NCI-H2107 treated with DMSO at 0.1 percent for 48 hours (cell line): ENCODE data around the gene MXD1.
A peak's percentile ranks its signal among the peaks of the same experiment; 100 is the strongest.
"Not testable (repeated sequence)": the region's sequence is repeated elsewhere in the genome, so short reads cannot be mapped to it uniquely, and the experiment has no call there.

Experiments used
- DNase-seq: peaks from one replicate; lab custom pipeline; 2025; ENCODE audit not compliant: unreplicated experiment; lab: John Stamatoyannopoulos, UW

Gene MXD1, protein sequence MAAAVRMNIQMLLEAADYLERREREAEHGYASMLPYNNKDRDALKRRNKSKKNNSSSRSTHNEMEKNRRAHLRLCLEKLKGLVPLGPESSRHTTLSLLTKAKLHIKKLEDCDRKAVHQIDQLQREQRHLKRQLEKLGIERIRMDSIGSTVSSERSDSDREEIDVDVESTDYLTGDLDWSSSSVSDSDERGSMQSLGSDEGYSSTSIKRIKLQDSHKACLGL

DNA sequence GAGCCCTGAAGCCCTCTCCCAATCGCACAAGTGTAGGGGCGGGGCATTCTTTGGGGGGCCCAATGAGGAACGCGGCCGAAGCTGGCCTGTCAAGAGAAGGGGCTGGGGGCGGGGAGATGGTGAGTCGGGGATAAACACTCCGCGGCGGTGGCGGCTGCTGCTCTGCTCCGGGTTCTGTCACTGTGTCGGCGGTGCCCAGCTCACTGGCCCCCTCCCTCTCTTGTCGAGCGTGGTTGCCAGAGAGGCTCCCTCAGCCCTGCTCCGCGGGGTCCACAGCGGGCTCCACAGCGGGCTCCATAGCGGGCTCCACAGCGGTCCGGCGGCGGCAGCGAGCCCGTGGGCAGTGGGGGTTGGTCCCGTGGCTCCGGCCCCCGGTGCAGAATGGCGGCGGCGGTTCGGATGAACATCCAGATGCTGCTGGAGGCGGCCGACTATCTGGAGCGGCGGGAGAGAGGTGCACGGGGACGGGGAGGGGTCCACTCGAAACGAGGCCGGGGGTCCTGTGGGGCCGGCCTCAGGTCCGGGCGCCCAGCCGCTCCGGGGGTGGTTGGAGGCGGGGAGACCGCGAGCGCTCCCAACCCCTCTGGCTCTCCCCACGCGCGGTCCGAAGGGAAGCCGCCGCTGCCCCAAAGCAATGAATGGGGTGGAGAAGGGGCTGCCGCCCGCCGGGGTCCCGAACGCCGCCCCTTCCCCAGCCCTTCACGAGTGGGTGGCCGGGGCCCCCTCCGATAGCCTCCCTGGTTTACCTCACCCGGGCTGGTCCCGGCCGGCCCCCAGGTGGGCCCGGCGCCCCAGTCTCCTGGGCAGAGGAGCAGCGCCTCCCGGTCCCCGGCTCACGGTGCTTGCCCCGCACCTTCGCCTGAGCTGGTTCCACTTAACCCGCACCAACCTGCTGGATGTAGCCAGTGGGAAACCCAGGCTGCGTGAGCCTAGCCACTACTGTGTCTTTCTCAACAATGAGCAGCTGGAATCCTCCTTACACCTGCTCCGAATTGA lies at the start of gene MXD1:
Gene MXD1 (plus strand): TSS at position 160 of the 996 bp plus-strand sequence. CDS start 222 bp downstream, at position 382.
- no peak for DNase-seq

DNA sequence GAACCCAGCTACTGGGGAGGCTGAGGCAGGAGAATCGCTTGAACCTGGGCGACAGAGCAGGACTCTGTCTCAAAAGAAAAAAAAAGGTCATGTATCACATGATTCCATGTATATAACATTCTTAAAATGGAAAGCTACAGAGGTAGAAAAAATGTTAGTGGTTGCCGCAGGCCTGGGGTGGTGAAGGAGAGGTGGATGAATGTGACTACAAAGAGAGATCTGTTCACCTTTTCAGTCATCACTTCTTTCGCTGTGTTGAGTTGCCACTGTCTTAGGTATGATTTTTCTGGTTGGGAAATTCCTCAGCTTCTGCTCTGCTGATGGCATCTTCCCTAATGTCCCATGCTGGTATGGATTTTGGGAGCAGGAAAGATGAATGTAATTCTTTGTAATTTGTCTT lies 26.5 kb upstream of the MXD1 start:
- DNase-seq: no peak

DNA sequence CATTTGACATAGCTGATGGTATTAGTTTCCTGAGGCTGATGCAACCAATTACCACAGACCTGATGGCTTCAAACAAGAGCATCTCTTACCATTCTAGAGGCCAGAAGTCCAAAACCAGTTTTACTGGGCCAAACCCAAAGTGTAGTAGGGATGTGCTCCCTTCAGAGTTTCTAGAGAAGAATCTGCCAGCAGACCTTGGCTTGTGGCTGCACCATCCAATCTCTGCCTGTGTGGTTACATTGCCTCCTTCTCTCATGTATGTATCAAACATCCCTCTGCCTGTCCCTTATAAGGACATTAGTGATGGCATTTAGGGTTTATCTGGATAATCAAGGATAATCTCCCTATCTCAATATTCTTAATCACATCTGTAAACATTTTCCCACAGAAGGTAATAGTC lies 25.6 kb upstream of the MXD1 start:
- no peak for DNase-seq

DNA sequence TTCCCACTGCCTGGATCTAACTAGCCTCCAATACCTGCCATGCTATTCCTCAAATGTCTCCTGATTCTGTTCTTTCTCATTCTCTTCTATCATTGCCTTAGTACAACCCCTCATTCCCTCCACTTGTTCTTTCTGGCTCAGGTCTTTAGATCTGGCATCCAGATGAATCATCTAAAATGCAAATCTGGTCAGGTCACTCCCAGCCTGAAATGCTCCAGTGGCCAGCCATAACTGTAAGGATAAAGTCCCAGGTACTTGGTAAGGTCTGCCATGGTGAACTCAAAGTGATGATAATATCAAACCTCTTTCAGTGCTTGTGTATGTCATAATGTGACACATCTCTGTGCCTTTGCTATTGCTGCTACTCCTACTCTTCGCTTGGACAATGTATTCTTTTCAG lies 24.0 kb upstream of the MXD1 start:
- no peak for DNase-seq

DNA sequence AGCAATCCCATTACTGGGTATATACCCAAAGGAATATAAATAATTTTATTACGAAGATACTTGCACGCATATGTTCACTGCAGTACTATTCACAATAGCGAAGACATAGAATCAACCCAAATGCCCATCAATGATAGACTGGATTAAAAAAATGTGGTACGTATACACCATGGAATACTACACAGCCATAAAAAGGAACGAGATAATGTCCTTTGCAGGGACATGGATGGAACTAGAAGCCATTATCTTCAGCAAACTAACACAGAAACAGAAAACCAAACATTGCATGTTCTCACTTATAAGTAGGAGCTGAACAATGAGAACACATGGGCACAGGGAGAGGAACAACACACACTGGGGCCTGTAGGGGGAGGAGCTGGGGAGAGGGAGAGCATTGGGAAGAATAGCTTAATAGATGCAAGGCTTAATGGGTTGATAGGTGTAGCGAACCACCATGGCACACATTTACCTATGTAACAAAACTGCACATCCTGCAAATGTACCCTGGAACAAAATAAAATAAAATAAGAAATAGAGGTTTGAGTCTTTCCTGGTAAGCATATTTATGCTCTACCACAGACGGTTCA lies 22.0 kb upstream of the MXD1 start:
- DNase-seq: not testable (repeated sequence)

DNA sequence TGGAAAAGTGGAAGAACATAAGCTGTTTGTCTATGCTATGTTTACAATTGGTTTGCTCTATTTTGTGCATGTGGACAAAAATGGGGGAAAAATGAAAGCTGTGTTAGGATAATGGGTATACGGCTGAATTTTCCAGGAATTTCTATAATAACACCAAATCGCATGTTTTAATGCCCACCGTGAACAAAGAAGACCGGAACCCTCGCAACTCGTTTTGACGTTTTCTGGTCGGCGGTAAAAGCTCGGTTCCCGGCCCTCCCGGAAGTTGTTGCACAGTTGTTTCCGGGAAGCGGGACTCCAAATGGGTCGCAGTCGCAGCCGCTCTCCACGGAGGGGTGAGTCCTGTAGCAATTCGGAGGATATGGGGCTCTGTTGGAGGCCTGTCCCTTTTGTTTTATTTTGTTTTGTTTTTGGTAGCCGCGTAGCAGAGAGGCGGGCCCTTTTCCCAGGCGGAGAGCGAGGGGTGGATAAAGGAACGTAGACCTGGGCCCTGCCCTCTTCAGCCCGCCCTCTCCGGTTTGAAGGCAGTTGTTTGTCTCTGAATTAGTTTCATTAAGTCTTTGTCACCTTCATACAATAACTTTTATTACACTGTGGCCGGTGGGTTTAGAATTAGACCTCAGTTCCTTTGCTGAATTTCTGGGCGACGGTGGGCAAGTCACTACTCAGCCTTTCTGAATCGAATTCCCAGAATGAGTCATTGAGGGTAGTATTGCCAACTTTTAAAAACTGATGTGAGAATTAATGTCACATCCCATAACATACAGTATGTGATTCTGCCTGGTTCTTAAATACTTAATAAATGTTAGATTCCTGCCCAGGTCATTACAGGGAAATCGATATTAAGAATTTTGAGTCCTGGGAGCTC lies 21.0 kb upstream of the MXD1 start, which contains the start of gene SNRNP27:
Gene SNRNP27 (plus strand): TSS at position 273 of the 868 bp plus-strand sequence. CDS start 29 bp downstream, at position 302.
- DNase-seq: peak; percentile 40

DNA sequence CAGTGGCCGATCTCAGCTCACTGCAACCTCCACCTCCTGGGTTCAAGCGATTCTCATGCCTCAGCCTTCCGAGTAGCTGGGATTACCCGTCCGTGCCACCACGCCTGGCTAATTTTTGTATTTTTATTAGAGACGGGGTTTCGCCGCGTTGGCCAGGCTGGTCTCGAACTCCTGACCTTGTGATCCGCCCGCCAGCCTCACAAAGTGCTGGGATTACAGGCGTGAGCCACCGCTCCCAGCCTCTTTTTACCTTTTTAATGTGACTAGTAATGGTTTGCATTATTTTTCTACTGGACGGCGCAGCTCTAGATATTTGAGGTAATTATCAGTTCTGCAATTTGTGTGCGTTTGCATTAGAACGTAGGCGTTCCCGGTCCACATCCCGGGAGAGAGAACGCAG lies 20.2 kb upstream of the MXD1 start:
- DNase-seq: not testable (repeated sequence)

DNA sequence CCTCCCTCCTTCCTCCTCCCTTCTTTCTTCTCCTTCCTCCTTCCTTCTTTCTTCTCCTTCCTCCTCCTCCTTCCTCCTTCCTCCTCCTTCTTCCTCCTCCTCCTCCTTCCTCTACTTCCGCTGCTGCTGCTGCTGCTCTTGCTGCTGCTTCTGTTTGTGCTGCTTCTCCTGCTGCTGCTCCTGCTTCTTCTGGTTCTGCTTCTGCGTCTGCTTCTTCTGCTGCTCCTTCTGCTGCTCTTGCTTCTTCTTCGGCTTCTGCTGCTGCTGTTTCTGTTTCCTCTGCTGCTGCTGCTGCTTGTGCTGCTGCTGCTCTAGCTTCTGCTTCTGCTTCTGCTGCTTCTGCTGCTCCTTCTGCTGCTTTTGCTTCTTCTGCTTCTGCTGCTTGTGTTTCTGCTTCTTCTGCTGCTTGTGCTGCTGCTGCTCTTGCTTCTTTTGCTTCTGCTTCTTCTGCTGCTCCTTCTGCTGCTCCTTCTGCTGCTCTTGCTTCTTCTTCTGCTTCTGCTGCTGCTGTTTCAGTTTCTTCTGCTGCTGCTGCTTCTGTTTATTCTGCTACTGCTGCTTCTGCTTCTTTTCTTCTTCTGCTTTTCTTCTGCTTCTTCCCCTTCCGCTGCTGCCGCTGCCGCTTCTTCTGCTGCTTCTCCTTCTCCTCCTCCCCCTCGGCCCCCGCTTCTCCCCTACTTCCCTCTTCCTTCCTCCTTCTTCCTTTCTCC lies 12.5 kb upstream of the MXD1 start:
- DNase-seq: no peak

DNA sequence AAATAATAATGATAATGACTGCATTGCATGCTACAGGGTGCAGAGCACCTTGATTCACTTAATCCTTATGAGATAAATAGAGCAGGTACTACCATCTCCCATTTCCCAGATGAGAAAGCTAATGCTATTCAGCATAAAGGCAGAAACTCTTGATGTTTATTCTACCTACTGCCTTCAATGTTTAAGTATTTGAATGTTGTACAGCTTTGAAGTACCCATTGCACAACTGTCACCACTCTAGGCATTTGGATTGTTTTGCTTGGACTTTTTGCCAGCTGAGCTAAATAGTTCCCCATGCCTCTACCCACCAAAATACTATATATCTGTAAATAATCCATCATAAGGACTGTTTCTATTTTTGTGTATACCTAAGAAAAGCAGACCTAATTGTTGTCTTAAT lies 7.7 kb upstream of the MXD1 start:
- DNase-seq: no peak

DNA sequence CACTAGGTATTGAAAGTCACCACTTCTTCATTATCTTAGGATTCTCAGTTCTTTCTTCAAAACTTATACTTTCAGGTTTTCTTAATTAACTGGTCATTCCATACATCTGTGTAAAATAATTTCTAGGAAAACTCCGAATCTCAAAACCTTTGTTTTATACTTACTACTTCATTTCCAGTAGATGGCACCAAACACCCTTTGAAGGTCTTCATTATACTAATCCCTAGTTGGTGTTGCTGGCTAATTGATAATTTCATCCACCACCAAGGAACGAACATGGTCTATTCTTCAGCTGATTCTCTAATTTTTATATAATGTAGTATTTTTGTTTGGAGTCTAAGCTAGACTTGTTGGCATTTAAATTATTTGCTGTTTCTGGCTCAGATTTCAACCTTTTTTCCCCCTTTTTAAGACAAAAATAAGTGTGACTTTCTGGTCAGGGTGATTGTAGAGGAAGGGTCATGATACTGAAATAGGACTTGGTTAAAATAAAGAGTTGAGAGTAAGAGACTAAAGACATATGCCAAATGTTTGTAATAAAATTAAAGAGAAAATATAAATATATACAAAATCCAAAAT lies 2.8 kb upstream of the MXD1 start:
- peak; percentile 42 for DNase-seq

DNA sequence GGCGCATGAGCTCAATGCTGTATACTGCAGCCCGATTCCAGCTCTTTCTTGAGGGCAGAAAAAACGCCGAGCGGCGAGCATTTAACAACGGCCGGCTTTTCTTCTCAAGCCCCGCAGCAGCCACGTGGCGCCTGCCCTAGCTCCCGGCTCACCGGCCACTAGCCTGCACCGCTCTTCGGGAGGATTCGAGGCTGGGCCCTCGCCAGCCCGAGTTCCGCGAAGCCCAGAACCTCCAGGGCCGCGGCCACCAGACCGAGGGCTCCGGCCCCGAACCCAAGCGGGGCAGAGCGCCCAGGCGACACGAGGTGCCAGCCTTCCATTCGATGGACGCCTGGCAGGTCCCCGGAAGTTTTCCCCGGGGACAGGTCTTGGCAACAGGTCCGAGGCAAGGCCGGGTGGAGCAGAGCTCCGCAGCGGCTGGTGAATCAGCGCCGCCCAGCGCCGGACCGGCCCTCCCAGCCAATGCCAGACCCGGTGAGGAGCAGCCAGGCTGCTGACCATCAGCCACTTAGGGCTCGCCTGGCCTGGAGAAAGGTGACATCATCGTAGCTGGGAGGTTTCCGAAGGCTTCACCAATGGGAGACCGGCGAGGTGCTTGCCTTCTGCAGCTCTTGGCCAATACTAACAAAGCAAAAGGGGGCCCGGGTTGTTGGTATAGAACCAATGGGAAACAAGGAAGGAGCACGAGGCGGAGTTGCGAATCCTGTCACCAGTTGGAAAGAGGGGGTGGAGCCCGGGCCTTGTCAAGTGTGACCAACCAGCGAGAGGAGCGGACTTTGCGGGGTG lies 552 bp upstream of the MXD1 start:
- peak; percentile 99 for DNase-seq

DNA sequence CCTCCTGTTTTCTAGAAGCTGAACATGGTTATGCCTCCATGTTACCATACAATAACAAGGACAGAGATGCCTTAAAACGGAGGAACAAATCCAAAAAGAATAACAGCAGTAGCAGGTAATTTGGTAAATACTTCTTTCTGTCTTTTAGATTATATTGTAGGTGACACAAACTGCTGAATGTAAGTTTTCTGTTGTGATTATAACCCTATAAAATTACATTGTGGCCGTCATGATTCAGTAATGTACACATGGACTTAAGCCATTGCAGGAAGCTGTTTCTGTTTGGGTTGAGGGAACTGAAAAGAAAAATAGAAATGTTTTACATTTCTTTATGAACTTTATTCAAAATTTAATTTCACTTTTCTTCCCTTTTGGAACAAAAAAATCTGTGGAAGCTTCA lies 1.2 kb downstream of the MXD1 start:
- DNase-seq: no peak

DNA sequence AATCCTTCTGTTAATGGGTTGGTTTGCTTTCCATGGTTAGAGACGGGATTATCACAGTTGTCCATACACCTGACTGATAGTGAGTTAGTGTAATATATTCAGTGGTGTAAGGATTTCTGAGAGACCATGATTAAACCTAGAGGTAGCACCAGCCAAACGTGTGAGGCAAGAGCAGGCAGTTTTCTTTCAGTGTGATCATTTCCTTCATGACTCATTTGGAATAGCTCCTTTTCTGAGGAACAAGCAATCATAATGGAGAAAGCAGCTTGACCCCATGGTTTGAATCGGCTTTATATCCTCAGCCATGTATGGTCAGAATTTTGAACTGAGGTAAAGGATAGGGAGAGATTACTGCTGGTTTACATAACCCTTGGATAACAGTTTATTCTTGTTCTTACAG lies 2.9 kb downstream of the MXD1 start:
- no peak for DNase-seq

DNA sequence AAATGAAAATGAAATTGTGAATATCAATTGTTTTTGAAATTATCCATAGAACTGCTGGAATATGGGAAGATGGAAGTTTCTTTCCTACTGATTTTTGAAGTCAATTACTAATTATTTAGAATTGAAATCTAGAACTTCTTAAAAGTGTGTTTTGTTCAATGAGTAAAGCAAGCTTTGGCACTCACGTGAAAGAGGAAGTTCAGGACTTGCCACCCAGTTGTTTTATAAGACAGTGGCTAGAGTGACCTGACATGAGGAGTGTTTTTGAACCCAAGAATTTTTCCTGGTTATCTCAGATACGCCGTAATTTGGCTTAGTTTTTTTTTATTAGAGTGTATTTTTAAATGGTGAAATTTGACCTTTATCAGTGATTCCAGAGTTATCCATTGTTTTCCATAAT lies 3.5 kb downstream of the MXD1 start:
- DNase-seq: no peak

DNA sequence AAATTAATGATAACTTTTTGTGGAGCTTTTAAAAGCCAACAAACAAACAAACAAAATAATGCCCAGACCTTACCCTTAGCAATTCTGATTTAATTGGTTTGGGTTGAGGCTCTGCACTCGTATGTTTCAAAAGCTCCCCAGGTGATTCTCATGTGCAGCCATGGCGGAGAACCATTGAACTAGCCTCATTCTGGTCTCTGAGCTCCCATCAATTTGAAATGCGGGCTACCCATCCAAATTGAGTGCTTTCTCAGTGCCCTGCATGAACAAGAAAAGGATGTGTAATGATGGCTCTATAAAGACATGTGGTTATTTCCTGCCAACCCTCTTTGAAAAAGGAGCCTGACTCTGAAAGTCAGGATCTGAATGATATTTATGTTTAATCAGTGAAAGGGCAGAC lies 8.2 kb downstream of the MXD1 start:
- no peak for DNase-seq

DNA sequence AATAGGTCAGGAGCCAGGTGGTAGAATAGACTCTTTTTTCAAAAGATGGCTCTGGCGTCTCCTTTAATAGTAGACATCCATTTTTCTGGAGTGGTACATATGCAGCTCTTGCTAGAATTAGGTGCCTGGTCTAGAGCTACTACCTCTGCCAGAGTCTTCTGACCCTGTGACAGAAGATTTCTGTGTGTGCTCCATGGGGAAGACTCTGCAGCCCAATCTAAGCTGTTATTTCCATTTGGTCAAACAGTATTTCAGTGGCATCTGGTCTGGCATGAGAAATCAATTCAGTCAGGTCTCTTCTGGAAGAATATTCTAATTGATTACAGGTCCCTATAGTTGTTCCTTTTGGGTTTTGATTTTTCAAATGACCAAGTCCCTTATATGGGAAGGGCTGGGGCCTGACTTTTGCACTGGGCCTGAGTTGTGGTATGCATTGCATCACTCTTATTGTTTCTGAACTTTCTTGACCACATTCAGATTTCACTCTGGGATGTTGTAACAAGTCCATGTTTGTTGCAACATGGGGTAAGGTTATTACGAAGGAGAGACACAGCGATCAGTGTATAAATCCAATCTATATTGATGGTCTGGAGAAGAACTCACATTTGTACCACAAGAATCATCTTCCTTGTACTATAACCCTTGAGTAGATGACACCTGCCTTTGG lies 12.1 kb downstream of the MXD1 start:
- no peak for DNase-seq

DNA sequence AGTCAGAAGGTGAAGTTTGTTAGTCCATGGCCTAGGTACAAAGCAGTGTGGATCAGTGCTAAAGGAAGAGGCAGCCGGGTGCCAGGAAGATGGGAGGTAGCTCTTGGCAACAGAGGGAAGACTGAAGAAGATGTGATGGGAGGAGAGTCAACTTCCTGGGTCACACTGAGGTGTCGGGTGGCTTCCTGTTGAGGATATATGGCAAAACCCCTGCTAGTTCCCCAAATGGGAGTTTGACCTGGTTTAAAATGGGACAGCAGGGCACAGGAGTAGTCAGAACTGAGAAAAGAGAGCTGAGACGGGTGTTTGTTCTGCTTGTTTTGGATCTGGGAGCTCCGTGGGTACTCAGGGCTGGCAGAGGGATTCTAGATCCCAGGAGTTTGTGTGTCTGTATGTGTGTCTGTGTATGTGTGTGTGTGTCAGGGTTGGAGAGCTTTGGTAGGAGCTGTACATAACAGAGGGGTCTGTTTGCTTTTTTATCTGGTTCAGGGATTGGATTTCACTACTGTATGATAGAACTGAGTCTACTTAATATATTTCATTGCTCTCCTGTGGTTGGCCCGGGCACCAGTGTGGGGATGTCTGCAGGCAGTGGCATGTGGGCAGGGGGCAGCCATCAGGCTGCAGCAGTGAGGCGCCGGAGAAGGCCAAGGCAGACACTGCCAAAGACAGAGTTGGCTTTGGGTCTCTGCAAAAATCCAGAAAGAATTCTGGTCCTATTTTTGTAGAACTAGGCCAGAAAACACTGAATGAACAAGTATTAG lies 17.1 kb downstream of the MXD1 start:
- no peak for DNase-seq

DNA sequence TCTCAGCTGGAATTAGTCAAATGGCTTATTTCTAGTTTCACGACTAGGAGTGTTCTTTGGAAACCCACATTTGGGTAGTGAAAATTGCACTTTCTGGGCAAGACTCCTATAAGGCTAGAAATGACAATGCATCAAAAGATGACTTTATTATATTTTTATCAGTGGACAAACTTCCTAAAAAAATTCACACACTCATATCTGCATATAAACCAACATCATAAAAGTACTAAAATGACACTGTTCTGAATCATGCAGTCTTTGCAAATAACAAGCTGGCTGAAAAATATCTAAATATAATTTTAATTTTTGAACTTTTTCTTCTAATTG lies 17.6 kb downstream of the MXD1 start:
- no peak for DNase-seq
